ENCODE data around the gene MLLT3.

The MLLT3 gene

DNA sequence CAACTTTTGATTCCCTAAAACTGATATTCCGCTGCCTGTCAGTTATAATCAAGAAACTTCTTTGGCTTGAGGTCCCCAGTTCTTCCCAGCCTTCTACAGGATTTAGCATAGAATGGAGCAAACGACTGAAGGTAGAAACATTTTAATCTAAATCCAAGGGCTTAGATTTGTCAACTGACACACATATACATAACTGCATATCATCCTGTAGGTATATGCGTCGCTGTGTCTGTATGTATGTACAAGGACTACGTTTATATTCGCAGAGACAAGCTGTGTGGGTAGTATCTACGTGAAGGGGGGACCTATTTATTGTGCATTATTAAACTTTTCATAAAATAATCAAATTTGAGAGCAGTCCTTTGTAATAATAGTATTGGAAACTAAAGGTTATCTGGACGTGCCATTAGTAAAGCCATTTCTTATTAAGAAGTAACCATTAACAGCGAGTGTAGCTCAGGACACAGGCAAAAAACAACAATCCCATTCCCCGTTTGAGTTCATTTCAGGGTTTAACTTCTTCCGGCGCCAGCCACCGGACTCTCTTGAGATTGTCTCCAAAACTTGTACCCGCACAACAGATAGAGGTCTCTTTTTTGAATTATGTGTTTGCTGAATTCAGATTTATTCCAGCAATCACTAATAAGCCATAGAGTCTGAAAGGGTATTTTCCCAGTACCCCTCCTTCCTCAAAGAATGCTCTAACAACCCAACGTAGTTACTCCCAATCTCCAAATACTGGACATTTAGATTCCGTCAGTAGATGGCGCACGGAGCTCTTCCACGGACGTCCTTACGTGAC is 2.1 kb upstream of the MLLT3 start:
- peak; percentile 77 for DNase-seq

DNA sequence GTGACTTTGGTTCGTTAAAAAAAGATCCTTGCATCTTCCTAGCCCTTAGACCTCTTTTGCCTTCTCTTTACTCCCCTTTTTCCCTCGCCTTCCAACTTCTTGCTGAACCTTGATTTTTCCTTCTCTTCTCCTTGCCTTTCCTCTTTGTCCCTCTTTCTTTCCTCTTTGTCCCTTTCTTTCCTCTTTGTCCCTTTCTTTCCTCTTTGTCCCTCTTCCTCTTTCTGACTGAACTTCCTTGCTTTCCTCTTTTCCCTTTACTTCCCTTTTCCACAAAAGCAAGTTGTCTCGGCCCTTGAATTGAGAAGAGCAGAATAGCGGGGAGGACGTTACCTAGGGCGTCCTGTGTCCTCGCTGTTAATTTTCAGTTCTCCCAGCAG is 1.4 kb upstream of the MLLT3 start:
- no peak for DNase-seq

DNA sequence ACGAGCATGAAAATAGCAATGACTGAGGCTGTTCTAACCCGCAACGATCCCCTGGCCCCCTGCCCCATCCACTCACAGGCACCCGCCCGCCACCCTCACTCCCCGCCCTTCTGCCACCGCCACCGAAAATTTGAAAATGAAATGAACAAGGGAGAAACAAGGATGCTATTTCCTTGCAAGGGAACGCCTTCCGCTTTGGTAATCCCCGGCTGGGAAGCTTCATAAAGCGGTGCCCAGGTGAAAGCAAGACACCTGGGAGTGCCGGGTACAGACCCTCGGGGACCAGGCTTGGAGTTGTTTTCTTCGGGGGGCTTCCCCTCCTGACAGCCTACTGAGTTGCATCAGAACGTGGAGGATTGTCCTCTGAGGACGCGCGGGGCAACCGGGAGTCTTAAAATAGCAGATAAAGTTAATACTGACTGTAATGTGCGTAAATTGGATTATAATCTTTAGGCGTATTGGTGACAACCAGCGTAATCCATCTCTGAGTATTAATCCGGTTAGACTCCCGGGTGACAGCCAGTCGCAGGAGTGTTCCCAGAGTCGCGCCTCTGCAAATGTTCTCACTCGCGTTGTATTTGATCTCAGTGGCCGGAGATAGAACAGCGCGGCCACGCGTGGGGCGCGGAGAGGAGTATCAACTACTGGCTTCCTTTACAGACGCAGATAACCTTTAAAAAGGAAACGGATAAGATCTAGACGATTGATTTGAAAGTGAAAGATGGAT is 885 bp upstream of the MLLT3 start:
- peak; percentile 28 for DNase-seq

DNA sequence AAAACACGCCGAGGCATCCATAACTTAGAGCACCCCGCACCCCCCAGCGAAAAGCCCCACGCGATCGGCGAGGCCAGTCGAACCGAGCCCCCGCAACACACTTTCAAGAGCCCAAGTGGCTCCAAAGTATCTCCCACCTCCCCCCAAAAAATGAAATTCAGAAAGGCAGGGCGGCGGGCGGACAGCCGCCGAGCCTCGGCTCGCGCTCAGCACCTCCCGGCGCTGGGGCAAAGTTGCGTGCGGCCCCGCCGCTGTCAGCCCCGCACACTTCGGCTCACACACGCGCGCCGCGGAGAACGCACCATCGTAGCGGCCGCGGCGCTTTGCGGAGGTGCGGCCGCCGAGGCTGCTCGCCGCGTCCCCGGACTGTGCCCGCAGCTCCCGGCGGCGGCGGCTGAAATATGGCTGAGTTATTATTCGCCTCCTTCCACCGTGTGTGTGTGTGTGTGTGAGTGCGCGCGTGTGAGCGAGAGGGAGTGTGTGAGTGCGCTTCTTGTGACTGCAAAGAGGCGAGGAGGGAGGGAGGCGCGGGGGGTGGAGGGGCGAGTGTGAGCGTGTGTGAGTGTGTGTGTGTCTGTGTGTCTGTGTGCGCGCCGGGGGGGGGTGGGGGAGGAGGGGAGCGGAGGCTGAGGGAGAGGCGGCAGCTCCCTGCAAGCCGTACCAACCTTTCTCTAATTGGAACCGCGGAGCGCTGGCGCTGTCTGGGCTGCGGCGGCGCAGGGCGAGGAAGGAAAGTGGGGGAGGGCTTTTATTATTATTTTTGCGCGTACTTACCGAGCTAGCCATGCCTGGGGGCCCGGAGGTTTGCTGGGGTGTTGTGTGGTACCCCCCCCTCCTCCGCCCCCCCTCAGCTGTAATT is 599 bp downstream of the MLLT3 start:
- peak; percentile 66 for DNase-seq

DNA sequence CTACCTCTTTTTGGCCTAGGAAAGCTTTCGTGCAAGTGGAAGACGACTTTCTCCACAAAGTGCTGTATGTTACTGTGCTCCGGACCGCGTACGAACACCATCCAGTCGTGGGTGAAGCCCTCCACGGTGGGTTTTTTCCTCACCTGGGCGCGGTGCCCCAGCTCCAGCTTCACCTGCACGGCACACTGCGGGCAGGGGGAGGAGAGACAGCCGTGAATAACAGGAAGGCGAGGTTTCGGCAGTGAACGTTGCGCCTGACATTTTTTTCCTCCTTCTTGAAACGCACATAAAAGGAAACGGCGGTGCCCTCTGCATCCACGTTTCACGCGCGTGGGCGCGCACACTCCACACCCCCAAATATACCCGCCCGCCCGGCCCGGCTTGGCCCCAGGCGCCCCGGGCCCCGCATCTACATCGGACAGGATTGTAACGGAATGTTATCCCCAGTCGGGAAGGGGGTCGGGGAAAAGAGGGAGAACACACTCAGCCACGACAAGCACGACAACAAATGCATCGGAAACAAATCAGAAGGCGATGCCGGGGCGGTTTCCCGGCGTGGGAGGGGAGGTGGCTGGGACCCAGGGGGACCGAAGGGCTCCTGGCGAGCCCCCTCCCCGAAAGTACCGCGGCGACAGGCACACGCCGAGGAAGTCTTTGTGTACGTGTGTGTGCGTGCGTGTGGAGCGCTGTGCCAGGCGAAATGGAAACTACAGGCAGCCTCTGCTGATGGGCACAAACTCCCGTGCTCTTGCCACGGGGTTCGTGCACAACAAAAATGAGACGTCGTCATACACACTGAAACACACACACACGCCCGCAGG is 1.4 kb downstream of the MLLT3 start:
- DNase-seq = peak; percentile 49

DNA sequence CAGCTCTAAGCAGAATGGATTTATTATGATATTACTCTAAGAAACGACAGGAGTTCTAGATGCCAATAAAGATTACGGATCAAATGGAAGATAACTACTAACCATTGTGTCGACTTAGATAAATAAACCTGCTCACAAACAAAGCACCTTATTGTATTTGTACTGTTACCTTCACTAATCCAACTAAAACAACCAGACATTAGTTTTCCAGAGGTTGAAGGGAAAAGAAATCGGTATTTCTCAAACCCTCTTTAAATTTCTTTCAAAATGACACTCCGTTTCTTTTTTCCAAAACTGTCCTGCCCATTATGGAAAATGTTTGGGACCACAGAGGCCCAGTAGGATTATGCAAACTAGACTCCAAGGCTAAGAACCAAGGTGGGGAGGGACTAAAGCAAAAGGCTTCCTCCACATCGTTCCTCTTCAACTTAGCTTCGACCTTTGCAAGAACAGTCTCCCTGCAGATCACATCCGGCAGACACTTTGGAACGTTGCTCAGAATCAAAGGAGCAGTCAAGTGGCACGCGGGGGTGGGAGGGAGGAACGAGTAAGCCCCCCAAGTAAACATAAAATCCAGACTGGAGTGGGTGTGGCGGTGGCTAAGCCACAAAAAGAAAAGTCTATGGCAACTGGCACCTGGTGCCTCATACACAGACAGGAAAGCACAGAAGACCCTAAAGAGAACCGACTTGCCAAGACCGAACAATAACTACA is 2.7 kb downstream of the MLLT3 start:
- peak; percentile 28 for DNase-seq

DNA sequence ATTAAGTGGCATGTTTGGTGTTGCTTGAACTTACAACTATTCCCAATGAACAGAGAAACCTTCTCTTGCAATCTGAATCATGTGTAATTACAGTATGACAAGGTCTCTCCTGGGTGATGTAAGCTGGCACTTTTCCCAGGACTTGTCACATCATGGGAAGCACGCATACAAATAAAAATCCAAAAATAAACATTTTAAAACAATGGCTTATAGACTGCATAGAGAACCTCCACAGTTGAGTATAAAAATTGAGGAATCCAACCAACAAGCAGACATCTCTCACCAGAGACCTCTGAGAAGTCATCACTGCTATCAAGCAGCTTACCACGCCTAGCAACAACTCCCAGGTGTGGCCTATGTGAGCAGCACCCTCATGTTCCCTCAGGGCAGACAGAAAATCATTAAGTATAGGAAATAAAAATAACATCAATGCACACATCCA is 3.9 kb downstream of the MLLT3 start:
- DNase-seq = peak; percentile 75

DNA sequence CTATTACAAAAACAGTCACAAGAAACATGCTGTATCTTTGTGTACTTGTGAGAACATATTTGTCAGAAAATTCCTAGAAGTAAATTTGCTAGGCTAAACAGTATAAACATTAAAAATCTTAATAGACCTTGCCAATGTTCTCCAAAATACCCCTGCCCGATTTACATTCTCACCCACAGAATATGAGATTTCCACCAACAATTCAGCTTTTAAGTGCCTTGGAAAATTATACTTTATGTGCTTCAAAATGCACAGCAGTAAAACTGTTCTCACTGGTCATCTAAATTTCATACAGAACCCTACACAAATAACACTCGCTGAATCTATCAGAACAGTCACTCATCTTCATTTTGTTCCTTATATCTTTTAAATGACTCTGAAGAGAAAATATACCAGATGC is 5.5 kb downstream of the MLLT3 start:
- DNase-seq = no peak

DNA sequence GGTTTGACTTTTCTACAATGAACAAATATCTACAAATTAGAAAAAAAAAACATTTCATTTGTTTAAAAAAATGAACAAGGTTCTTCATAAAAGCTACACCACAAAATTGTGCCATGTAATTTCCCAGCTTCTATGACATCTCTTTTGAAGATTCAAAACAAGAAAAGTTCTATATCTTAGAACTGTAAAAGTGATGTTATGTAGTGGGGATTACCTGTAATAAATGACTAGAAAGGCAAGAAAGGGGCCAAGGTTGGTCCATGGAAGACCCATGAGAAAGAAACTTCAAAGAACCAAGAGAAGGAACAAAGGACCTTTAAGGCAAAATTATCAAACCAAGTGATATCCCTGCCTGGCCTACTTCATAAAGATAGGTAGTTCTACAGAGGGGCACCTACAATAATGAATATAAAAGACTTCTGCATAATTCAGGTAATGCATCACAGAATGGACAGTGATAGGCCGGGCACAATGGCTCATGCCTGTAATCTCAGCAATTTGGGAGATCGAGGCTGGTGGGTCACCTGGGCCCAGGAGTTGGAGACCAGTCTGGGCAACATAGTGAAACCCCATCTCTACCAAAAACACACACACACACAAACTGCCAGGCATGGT is 7.6 kb downstream of the MLLT3 start:
- no peak for DNase-seq

DNA sequence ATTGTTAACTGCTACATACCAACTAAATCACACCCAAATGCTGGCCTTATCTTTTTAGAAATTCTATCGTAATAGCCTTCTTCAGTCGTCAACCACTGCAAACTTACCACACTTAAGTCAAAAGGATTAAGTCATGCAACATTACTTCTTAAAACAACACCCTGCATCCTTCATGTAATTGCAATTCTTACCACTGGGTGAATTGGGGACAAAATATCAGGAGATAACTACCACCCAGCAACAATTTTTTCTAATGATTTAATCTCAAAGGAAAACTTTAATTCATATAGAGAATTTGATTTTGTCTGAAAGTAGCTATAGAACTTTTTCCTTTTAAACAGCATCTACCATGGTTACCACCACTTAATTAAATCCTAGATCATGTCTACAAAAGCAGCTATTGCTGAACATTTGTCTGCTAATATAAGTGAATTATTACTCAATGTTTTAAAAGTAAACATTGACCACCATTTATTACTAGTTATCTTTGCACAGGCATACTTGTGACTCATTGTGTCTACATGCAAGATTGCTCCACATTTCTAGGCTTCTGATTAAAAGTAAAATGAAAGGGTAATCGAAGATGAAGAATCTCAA is 10.5 kb downstream of the MLLT3 start:
- peak; percentile 78 for DNase-seq

DNA sequence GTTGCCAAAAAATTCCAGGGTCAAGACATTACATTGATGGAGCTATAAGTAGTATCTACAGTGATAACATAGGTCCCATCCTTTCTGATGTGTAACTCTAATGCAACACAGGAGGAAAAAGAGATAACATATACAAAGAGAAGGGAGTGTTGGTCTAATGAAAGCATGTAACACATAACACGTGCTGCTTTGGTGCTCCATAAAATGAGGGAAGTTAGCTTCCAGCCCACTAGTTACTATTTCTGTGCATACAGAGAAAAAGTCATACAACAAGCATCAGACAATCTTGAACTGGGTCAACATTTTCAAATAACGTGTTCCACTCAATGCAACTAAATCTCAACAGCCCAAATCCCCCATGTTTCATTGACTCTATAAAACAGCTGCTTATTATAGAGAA is 11.7 kb downstream of the MLLT3 start:
- DNase-seq = no peak

DNA sequence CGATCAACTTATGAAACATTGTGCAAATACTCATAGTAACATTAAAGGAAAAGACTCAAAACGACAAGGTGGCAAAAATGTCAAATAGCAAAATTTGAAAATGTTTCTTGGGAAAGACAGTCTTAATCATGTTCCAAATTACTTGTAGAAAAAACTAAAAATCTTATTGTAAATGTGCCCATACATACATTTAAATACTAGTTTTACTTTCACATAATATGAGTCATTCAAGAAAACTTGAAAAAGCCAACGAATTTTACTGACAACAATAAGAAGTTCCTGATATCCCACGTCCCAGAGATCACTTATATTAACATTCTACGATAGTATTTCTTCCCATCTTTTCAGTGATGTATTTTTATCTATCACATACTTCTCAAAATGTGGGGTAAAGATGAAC is 13.7 kb downstream of the MLLT3 start:
- DNase-seq = no peak

DNA sequence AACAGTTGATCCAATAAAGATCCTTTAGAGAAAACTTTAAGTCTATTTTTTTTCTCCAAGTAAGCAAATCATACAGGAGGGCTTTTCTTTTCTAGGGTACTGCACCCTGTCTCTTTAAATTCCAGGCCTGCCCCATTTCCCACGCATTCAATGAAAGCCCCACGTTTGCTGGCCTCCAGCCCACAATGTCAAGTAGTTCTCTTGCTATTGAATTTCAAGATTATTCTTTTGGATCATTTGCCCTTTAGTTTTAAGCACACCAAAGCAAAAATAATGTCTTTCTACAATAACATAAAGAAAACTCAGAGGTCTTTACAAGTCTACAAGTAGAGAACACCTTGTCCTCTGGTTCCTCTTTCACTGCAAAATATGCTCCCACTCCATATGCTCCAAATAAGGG is 15.6 kb downstream of the MLLT3 start:
- DNase-seq = no peak

DNA sequence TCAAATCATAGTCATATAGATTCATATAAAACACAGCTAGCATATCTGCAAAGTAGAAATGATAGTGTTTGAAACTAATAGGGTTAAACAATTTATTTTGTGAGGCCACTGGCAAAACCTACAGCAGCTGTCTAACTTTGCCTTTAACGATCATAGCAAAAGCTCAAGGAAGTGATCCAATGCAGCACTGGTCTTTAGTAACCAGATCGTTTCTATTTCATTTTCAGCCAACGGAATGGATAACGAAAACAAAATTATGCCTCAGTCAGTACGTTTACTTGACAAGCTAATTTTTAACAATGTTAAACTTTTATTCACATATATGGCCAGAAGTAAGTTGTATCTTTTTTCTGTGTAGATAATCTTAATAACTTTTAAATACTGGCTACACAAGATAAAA is 17.7 kb downstream of the MLLT3 start:
- peak; percentile 43 for DNase-seq

DNA sequence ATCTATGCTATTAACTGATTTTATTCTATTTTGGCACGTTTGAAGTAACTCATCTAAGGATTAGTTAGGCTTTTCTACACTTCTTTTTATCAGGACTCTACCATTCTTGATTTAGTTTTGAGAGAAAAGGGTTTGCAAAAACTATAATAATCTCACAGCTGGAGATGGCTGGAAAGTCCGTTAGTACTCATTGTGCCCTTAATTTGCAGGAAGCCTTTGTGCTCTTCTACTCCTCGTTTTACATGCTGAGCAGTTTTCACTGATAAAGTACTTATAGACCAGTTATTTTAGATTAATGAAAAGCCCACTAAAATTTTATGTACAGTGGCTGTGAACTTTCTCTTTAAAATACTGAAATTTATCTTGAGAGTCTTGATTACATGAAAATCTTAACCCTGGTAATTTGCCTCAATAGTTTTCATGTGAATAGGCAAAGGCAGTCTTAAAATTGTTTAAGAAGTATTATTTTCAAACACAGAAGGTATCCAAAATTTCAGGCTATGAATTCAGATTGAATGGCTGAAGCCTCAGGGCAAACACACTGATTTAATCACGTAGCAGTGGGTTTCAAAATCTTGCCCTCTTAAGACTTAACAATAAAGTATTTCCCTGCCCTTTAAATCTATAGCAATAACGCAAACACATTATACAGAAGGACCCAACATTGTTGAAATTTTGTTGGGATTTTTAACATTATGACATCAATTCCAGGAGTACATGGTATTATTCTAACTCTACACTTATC is 18.6 kb downstream of the MLLT3 start:
- no peak for DNase-seq

DNA sequence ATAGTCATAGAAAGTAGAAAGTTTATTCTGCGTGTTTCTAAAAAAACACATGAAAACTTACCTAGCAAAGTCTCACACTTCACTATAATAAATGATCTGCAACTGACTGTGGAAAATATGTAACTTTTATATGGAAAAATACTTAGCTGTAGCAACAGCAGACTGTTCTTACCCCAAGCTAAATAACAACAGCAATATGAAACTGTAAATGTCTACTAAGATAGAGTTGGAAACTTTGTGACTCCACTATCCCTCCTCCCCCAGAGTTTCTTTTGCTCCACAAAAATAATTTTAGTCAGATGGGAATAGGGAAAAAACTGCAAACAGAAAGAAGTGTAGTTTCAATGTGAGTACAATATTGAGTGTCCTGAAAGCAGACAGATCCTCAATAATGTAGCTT is 21.0 kb downstream of the MLLT3 start:
- no peak for DNase-seq

DNA sequence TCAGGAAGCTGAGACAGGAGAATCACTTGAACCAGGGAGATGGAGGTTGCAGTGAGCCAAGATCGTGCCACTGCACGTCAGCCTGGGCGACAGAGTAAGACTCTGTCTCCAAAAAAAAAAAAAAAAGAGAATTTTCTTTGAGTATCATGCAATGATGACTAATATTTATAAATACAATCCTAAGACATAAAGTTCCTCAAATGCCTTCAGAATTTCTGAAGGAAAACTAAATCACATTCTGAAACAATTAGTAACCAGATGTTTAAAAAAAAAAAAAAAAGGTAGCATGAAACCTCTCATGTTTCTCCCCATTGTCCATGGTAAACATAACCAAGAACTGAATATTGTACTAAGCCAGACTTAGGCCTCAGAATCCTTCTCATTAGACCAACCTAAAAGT is 23.1 kb downstream of the MLLT3 start:
- peak; percentile 63 for DNase-seq

DNA sequence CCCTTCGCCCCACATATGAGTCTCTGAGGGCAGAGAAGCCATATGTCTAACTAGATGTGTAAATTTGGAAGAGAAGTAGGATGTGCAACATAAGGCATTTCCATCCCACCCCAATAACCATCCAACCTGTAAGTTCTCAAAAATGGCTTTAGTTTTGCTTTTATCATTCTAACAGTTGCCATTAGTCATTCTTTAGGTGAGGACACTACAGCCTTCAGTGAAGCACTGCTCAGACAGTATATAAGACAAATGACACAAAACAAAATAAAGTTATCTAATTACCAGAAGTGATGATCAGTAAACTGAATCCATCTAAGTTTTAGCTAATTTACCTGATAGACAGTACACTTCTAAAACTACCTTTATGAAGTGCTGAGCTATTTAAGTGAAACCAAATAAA is 23.9 kb downstream of the MLLT3 start:
- DNase-seq = no peak

DNA sequence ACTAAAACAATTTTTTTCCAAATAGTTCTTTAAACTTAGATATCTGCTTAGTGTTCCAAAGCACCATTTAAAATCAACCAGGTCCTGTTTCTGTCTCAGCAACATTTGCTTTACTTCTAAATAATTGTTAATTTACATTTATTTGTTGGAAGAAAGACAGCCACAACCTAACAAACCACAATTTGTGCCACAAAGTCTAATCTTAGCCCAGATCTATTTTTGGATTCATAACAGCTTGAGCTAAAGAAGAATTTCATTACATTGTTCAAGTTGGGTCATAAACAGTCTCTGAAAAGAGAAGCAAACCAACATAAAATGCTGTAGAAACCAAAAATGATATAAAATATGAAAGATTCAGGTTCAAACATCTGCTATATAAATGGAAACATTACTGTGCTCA is 24.4 kb downstream of the MLLT3 start:
- no peak for DNase-seq

DNA sequence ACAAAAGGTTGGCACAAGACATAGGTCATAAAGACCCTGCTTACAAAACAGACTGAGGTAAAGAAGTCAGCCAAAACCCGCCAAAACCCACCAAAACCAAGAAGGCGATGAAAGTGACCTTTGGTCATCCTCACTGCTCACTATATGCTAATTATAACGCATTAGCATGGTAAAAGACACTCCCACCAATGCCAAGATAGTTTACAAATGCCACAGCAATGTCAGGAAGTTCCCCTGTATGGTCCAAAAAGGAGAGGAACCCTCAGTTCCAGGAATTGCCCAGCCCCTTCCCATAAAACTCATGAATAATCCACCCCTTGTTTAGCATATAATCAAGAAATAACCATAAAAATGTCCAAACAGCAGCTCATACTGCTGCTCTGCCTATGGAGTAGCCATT is 27.7 kb downstream of the MLLT3 start:
- DNase-seq = no peak

All from EL (cell line).